ENCODE data around the gene AP1B1.

AP1B1 gene

GRCh38 chr22:29311464-29312217 lies 76.7 kb downstream of the AP1B1 start:
- DNase-seq = no peak

- DNase-seq = peak; percentile 71
Observed at GRCh38 chr22:29310863-29311339, 77.5 kb downstream of the AP1B1 start.

- no peak for DNase-seq
Observed at GRCh38 chr22:29310065-29310862, 78.1 kb downstream of the AP1B1 start.

- no peak for DNase-seq
Observed at GRCh38 chr22:29309332-29310064, 78.9 kb downstream of the AP1B1 start.

GRCh38 chr22:29308791-29309262 lies 79.5 kb downstream of the AP1B1 start:
- peak; percentile 23 for DNase-seq

- DNase-seq = no peak
Observed at GRCh38 chr22:29308148-29308790, 80.1 kb downstream of the AP1B1 start.

- DNase-seq = no peak
Observed at GRCh38 chr22:29307596-29308147, 80.7 kb downstream of the AP1B1 start.

GRCh38 chr22:29306835-29307595 lies 81.4 kb downstream of the AP1B1 start:
- peak; percentile 47 for DNase-seq

- peak; percentile 52 for DNase-seq
Observed at GRCh38 chr22:29306175-29306834, 82.1 kb downstream of the AP1B1 start, which contains the start of gene GAS2L1. Gene GAS2L1, plus strand, starts transcription at chr22:29306650. Its CDS starts 1,456 bp downstream, at chr22:29308106.

- no peak for DNase-seq
Observed at GRCh38 chr22:29305836-29306174, 82.6 kb downstream of the AP1B1 start.

GRCh38 chr22:29302681-29303465 lies 85.5 kb downstream of the AP1B1 start:
- DNase-seq = no peak

- no peak for DNase-seq
Observed at GRCh38 chr22:29302402-29302680, 86.0 kb downstream of the AP1B1 start.

GRCh38 chr22:29301716-29302401 lies 86.5 kb downstream of the AP1B1 start:
- DNase-seq = no peak

GRCh38 chr22:29300807-29301601 lies 87.4 kb downstream of the AP1B1 start:
- DNase-seq = no peak

GRCh38 chr22:29300467-29300806 lies 87.9 kb downstream of the AP1B1 start:
- no peak for DNase-seq

- DNase-seq = no peak
Observed at GRCh38 chr22:29299136-29299900, 89.1 kb downstream of the AP1B1 start.

GRCh38 chr22:29298641-29299040 lies 89.7 kb downstream of the AP1B1 start:
- no peak for DNase-seq

- DNase-seq = no peak
Observed at GRCh38 chr22:29292379-29292778, 96.0 kb downstream of the AP1B1 start.
